VCaP (cell line): ENCODE data around the gene RING1.

ENCODE experiments used
- H3K27ac ChIP-seq: fragments of 450-650 bp; 2 replicates; pipeline ENCODE4 v1.5.1; 2017
- CTCF ChIP-seq: fragments of 450-650 bp; conservative IDR thresholded peaks from 2 replicates; pipeline ENCODE4 v1.5.1; 2017; ENCODE audit warnings: mild to moderate bottlenecking, moderate library complexity

Gene RING1

GRCh38 chr6:33251395-33252012 is 43.2 kb downstream of the RING1 start:
- TF ChIP-seq CTCF: no peak
- peak overlapping the region; percentile 98; the same call in 1 of the 2 replicates for H3K27ac ChIP-seq

DNA sequence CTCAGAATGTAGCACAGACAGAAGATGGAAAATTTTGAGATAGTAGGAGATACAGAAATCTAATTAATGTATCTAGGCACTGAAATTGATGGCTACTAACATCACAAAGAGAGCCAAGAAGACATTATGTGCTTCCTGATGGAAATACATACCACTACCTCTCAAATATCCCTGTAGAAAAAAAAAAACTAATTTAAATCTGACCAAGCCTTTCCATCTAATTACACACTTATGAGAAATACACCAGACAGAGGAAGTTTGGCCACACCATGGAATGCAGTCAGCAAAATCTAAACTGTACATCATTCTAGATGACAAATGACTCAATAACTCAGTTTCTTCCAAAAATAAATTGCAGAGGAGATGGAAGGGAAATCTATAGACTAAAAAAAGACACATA is 44.5 kb downstream of the RING1 start:
- H3K27ac ChIP-seq: no peak overlapping the region
- TF ChIP-seq CTCF: no peak

- H3K27ac ChIP-seq: no peak overlapping the region
- no peak for TF ChIP-seq CTCF
Observed at GRCh38 chr6:33254591-33254990, 46.3 kb downstream of the RING1 start.

- H3K27ac ChIP-seq: no peak overlapping the region
- TF ChIP-seq CTCF: no peak
Observed at GRCh38 chr6:33259032-33259431, 50.7 kb downstream of the RING1 start.
